Neuron (in vitro differentiated cells): Measurements from ENCODE around the gene NCAPG2.
"Not testable (repeated sequence)": the region's sequence is repeated elsewhere in the genome, so short reads cannot be mapped to it uniquely, and the experiment has no call there.

Experiments used
- H2AFZ ChIP-seq: one replicate; pipeline ENCODE4 v1.6.1; 2013; ENCODE audit warnings: low read depth, mild to moderate bottlenecking, inconsistent platforms, low read length, moderate library complexity
- H3K27me3 ChIP-seq: one replicate; pipeline ENCODE4 v1.6.1; 2013; ENCODE audit warnings: low read length; ENCODE audit not compliant: insufficient read depth
- H3K36me3 ChIP-seq: one replicate; pipeline ENCODE4 v1.6.1; 2013; ENCODE audit warnings: low read length; ENCODE audit not compliant: insufficient read depth
- H3K4me1 ChIP-seq: one replicate; pipeline ENCODE4 v1.6.1; 2013; ENCODE audit warnings: low read length; ENCODE audit not compliant: insufficient read depth
- H3K4me3 ChIP-seq: 2 replicates; pipeline ENCODE4 v1.5.1; 2013; ENCODE audit warnings: mild to moderate bottlenecking, low read length, moderate library complexity
- H3K9me3 ChIP-seq: one replicate; pipeline ENCODE4 v1.6.1; 2013; ENCODE audit warnings: low read length

Gene NCAPG2

GRCh38 chr7:158697597-158697996 lies 7.0 kb downstream of the NCAPG2 start:
- not testable (repeated sequence) for H3K4me3 ChIP-seq

GRCh38 chr7:158695726-158696452 lies 8.7 kb downstream of the NCAPG2 start:
- H3K4me3 ChIP-seq, result no peak overlapping the region

More at GRCh38 chr7:158697597-158697996, 7.0 kb downstream of the NCAPG2 start:
- peaks cover 53% of the 10 kb centered on the region for H3K36me3 ChIP-seq
- not testable (repeated sequence) for H3K9me3 ChIP-seq, H3K27me3 ChIP-seq, H2AFZ ChIP-seq
- peaks cover 11% of the 10 kb centered on the region for H3K4me1 ChIP-seq

DNA sequence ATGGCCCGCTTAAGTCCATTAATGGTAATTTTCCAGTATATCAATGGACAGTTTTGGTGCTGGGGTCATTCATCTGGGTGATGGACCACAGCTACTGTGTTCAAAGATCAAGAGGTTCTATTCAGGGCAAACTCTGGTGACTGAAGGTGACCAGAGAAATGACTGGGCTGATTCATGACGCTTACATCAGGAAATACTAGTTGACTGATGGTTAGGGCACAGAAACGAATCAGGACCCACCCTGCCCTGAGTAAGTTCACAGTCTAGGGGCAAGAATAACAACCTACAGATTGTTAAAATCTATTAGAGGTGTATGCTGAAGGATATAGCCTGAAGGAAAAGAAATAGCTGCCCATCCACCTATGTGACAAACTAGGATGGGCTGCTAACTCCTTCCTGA lies 9.5 kb downstream of the NCAPG2 start:
- peaks cover 51% of the 10 kb centered on the region for H3K36me3 ChIP-seq
- H3K4me1 ChIP-seq, result no peaks in the 10 kb centered on the region
- no peaks in the 10 kb centered on the region for H3K27me3 ChIP-seq
- H2AFZ ChIP-seq, result no peak overlapping the region
- H3K9me3 ChIP-seq, result peaks cover 5% of the 10 kb centered on the region
- no peak overlapping the region for H3K4me3 ChIP-seq

More at GRCh38 chr7:158695726-158696452, 8.7 kb downstream of the NCAPG2 start:
- peaks cover 5% of the 10 kb centered on the region for H3K9me3 ChIP-seq
- peaks cover 52% of the 10 kb centered on the region for H3K36me3 ChIP-seq
- H3K27me3 ChIP-seq, result no peaks in the 10 kb centered on the region
- no peak overlapping the region for H2AFZ ChIP-seq
- no peaks in the 10 kb centered on the region for H3K4me1 ChIP-seq

DNA sequence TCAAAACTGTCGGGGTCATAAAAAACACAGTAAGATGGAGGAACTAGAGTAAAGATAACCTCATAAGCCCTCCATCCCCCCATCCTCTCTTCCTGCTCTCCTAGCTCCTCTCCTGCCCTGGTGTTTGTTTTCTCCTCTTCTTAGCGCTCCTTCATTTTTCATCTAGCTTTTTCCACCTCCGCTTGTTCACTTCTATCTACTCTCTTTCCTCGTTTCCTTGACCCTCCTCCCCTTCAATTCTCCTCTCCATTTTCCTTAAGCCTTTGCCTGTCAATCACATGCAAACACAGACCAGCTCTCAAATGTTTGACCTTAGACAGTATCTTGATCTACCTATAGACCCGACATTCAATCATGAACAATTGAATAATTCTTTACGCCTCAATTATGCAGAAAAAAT lies 10.0 kb downstream of the NCAPG2 start:
- Histone ChIP-seq H2AFZ (no peak overlapping the region), H3K36me3 (peaks cover 52% of the 10 kb centered on the region), H3K9me3 (peaks cover 5% of the 10 kb centered on the region), H3K27me3 (no peaks in the 10 kb centered on the region), H3K4me3 (no peak overlapping the region), H3K4me1 (no peaks in the 10 kb centered on the region)

- no peaks in the 10 kb centered on the region for H3K4me1 ChIP-seq
- no peak overlapping the region for H2AFZ ChIP-seq
- H3K4me3 ChIP-seq, result no peak overlapping the region
- peaks cover 2% of the 10 kb centered on the region for H3K9me3 ChIP-seq
- H3K36me3 ChIP-seq, result peaks cover 64% of the 10 kb centered on the region
- no peaks in the 10 kb centered on the region for H3K27me3 ChIP-seq
Measured at GRCh38 chr7:158689488-158689887, 15.1 kb downstream of the NCAPG2 start.

- Histone ChIP-seq H2AFZ (no peak overlapping the region), H3K4me1 (no peaks in the 10 kb centered on the region), H3K4me3 (no peak overlapping the region), H3K36me3 (peaks cover 71% of the 10 kb centered on the region), H3K9me3 (peaks cover 2% of the 10 kb centered on the region), H3K27me3 (no peaks in the 10 kb centered on the region)
Measured at GRCh38 chr7:158687406-158687805, 17.2 kb downstream of the NCAPG2 start.

GRCh38 chr7:158685693-158686092 lies 18.9 kb downstream of the NCAPG2 start:
- Histone ChIP-seq H3K27me3 (no peaks in the 10 kb centered on the region), H3K36me3 (peaks cover 72% of the 10 kb centered on the region), H3K9me3 (peaks cover 2% of the 10 kb centered on the region), H3K4me1 (no peaks in the 10 kb centered on the region), H3K4me3 (no peak overlapping the region), H2AFZ (no peak overlapping the region)

- Histone ChIP-seq H3K4me3 (no peak overlapping the region), H3K27me3 (no peaks in the 10 kb centered on the region), H3K9me3 (peaks cover 2% of the 10 kb centered on the region), H3K4me1 (no peaks in the 10 kb centered on the region), H3K36me3 (peaks cover 74% of the 10 kb centered on the region), H2AFZ (no peak overlapping the region)
Measured at GRCh38 chr7:158684329-158684728, 20.3 kb downstream of the NCAPG2 start.

GRCh38 chr7:158683541-158683940 lies 21.1 kb downstream of the NCAPG2 start:
- no peaks in the 10 kb centered on the region for H3K27me3 ChIP-seq
- no peaks in the 10 kb centered on the region for H3K4me1 ChIP-seq
- H2AFZ ChIP-seq, result no peak overlapping the region
- no peak overlapping the region for H3K4me3 ChIP-seq
- H3K9me3 ChIP-seq, result no peaks in the 10 kb centered on the region
- peaks cover 74% of the 10 kb centered on the region for H3K36me3 ChIP-seq

DNA sequence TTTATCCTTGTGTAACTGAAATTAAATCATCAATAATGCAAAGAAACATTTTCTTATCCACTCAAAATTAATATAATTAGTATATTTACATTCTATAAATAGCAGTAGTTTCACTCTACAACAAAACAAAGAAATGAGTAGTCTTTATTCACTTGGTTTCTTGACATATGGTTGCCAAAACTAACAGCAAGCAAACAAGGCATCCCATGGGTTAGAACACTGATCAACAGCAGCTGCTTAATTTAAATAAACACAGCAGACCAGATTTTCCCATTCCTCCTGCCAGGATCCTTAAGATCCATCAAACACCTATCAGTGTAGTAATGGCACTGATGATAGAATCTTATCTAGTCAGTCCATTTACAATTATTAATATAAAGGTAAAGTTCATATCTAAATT lies 22.1 kb downstream of the NCAPG2 start:
- Histone ChIP-seq H3K9me3 (no peaks in the 10 kb centered on the region), H3K4me1 (no peaks in the 10 kb centered on the region), H3K4me3 (no peak overlapping the region), H2AFZ (no peak overlapping the region), H3K27me3 (no peaks in the 10 kb centered on the region), H3K36me3 (peaks cover 76% of the 10 kb centered on the region)

DNA sequence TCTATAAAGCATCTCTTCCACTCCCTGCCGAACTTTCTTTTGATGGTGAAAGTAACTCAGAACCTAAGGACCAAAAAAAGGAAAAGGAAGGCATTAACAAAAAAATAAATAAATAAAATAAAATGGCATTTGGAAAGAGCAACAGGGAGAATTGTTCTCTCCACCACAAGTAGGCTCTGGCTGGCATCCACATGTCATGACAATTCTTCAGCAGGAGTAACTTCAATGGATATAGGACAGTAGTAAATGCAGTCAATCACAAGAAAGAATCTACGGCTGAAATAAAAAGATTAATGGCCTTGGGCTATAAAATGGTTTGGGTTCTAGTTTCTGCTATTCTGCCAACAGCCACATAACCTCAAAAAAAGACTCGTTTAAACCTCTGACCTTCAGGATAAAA lies 23.9 kb downstream of the NCAPG2 start:
- Histone ChIP-seq H3K9me3 (no peaks in the 10 kb centered on the region), H3K4me3 (no peak overlapping the region), H3K4me1 (no peaks in the 10 kb centered on the region), H3K27me3 (no peaks in the 10 kb centered on the region), H2AFZ (no peak overlapping the region), H3K36me3 (peaks cover 74% of the 10 kb centered on the region)

DNA sequence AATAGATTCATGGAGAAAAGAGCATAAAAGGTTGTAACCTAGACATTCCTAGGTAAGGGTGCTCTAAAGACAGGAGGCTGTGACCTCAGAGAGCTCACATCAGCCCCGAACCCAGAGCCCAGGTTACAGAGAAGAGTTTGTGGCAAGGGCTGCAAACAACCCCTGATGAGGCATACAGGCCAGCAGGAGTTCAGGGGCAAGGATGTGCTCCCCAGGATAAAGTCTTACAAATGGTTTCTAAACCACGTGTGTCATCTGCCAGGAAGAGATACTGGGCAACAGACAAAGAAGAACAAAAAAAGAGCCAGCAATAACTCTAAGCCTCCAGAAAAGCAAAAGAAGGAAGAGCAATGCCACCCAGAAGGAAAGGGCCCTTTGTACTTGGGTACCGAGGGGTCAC lies 27.7 kb downstream of the NCAPG2 start:
- Histone ChIP-seq H2AFZ (no peak overlapping the region), H3K27me3 (no peaks in the 10 kb centered on the region), H3K9me3 (no peaks in the 10 kb centered on the region), H3K4me3 (no peak overlapping the region), H3K36me3 (peaks cover 76% of the 10 kb centered on the region), H3K4me1 (no peaks in the 10 kb centered on the region)

- Histone ChIP-seq H3K36me3 (peaks cover 78% of the 10 kb centered on the region), H3K4me3 (no peak overlapping the region), H2AFZ (no peak overlapping the region), H3K4me1 (no peaks in the 10 kb centered on the region), H3K27me3 (no peaks in the 10 kb centered on the region), H3K9me3 (no peaks in the 10 kb centered on the region)
Measured at GRCh38 chr7:158676171-158676840, 28.3 kb downstream of the NCAPG2 start.
